VCaP (cell line): ENCODE data around the gene C8A.

Experiments
- H3K27ac ChIP-seq: fragments of 450-650 bp; 2 replicates; pipeline ENCODE4 v1.5.1; 2017
- TF ChIP-seq, protein P1 (sequence below): fragments of 450-650 bp; conservative IDR thresholded peaks from 2 replicates; pipeline ENCODE4 v1.5.1; 2017; ENCODE audit warnings: mild to moderate bottlenecking, moderate library complexity

The C8A gene

DNA sequence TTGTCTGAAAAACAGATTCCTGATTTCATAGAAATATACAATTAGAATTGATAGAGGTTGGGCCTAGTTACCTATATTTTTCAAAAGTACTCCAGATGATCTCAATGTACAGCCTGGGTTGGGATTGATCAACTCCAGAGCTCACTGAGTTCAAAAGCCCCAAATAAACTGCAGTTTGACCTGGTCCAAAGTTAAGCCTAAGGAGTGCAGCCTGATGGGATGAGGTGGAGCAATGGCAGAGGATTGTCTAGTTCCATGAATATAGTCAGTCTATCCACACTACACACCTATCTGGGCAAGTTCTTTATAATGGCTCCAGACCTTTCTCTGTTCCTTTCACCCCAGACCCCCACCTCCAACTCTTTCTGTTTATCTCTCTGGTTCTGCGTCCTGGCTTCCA, 49.2 kb downstream of the C8A start:
- TF ChIP-seq, protein P1, sequence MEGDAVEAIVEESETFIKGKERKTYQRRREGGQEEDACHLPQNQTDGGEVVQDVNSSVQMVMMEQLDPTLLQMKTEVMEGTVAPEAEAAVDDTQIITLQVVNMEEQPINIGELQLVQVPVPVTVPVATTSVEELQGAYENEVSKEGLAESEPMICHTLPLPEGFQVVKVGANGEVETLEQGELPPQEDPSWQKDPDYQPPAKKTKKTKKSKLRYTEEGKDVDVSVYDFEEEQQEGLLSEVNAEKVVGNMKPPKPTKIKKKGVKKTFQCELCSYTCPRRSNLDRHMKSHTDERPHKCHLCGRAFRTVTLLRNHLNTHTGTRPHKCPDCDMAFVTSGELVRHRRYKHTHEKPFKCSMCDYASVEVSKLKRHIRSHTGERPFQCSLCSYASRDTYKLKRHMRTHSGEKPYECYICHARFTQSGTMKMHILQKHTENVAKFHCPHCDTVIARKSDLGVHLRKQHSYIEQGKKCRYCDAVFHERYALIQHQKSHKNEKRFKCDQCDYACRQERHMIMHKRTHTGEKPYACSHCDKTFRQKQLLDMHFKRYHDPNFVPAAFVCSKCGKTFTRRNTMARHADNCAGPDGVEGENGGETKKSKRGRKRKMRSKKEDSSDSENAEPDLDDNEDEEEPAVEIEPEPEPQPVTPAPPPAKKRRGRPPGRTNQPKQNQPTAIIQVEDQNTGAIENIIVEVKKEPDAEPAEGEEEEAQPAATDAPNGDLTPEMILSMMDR = no peak
- H3K27ac ChIP-seq = no peak overlapping the region

GRCh38 chr1:56904663-56905397, 50.2 kb downstream of the C8A start:
- H3K27ac ChIP-seq = no peak overlapping the region
- TF ChIP-seq, protein P1 = no peak

GRCh38 chr1:56905667-56906066, 51.1 kb downstream of the C8A start:
- no peak overlapping the region for H3K27ac ChIP-seq
- TF ChIP-seq, protein P1 = no peak

- no peak overlapping the region for H3K27ac ChIP-seq
- TF ChIP-seq, protein P1 = no peak
Measured at GRCh38 chr1:56908619-56909221, 54.1 kb downstream of the C8A start.

GRCh38 chr1:56910441-56910985, 55.9 kb downstream of the C8A start:
- TF ChIP-seq, protein P1 = no peak
- no peak overlapping the region for H3K27ac ChIP-seq

GRCh38 chr1:56911098-56911938, 56.7 kb downstream of the C8A start:
- TF ChIP-seq, protein P1 = no peak
- no peak overlapping the region for H3K27ac ChIP-seq

DNA sequence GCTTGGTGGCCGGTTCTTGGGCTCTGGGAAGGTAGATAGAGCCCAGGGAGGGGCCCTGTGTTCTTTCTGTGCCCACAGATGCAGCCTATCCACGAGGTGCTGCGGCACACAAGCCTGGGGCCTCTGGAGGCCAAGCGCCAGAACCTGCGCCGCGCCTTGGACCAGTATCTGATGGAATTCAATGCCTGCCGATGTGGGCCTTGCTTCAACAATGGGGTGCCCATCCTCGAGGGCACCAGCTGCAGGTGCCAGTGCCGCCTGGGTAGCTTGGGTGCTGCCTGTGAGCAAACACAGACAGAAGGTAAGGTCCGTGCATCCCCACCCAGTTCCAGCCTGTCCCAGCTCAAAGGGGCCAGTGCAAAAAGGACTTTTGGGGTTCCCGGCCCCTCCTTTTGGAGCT, 57.7 kb downstream of the C8A start:
- TF ChIP-seq, protein P1 = no peak
- H3K27ac ChIP-seq = no peak overlapping the region
